HepG2 (cell line): ENCODE results near the gene WDR48. TPM values are rescaled to one million over a fixed set of nuclear protein-coding genes. Genes with fewer than 3 reads are reported as not detected.

ENCODE experiments used
- CAMTA2 ChIP-seq: sonication (generic); formaldehyde crosslinking; IDR thresholded peaks from 2 replicates; pipeline ENCODE4 v1.4.0; 2020; ENCODE audit warnings: mild to moderate bottlenecking, missing genetic modification reagents, borderline replicate concordance
- CHD2 ChIP-seq: IDR thresholded peaks from 2 replicates; pipeline ENCODE4 v1.6.1; 2011; ENCODE audit warnings: low read depth, low read length, improper control_type of control experiment
- DPF2 ChIP-seq: sonication (generic); formaldehyde crosslinking; IDR thresholded peaks from 2 replicates; pipeline ENCODE4 v1.4.0; 2020; ENCODE audit warnings: mild to moderate bottlenecking, low read depth, missing genetic modification reagents, borderline replicate concordance
- FOXM1 ChIP-seq: sonication (generic); formaldehyde crosslinking; IDR thresholded peaks from 2 replicates; pipeline ENCODE4 v1.5.0; 2020; ENCODE audit warnings: missing genetic modification reagents
- HMGA1 ChIP-seq: sonication (generic); formaldehyde crosslinking; conservative IDR thresholded peaks from 2 replicates; pipeline ENCODE4 v1.4.0; 2020; ENCODE audit warnings: missing genetic modification reagents
- HNF4A ChIP-seq: sonication (generic); formaldehyde crosslinking; IDR thresholded peaks from 2 replicates; pipeline ENCODE4 v1.4.0; 2020; ENCODE audit warnings: missing genetic modification reagents
- MEF2D ChIP-seq: sonication (generic); formaldehyde crosslinking; IDR thresholded peaks from 2 replicates; pipeline ENCODE4 v1.5.1; 2020; ENCODE audit warnings: mild to moderate bottlenecking, missing genetic modification reagents
- MTA3 ChIP-seq: sonication (generic); formaldehyde crosslinking; IDR thresholded peaks from 2 replicates; pipeline ENCODE4 v1.4.0; 2020; ENCODE audit warnings: missing genetic modification reagents
- MXD3 ChIP-seq: IDR thresholded peaks from 2 replicates; pipeline ENCODE4 v1.6.1; 2016; ENCODE audit warnings: mild to moderate bottlenecking, missing biosample characterization, missing genetic modification reagents
- MYNN ChIP-seq: sonication (generic); formaldehyde crosslinking; IDR thresholded peaks from 2 replicates; pipeline ENCODE4 v1.4.0; 2020; ENCODE audit warnings: mild to moderate bottlenecking, low read depth, missing genetic modification reagents
- NONO ChIP-seq, 2 experiments: fragments of 450-650 bp in 1 of 2; sonication (generic) in 1 of 2; formaldehyde crosslinking in 1 of 2; IDR thresholded peaks in 1 of 2; conservative IDR thresholded peaks in 1 of 2; 2 replicates each; pipeline versions ENCODE4 v1.6.1 to v1.8.0; 2017 to 2022; ENCODE audit warnings: mild to moderate bottlenecking in 1 of 2, missing genetic modification reagents in 1 of 2, moderate library complexity in 1 of 2
- NR2F1 ChIP-seq, 2 experiments: fragments of 450-650 bp in 1 of 2; formaldehyde crosslinking in 1 of 2; IDR thresholded peaks; 2 replicates each; pipeline versions ENCODE4 v1.5.0 to v1.6.1; 2016 to 2020; ENCODE audit warnings: mild to moderate bottlenecking in 1 of 2, missing compliant biosample characterization in 1 of 2, missing genetic modification reagents in 1 of 2, moderate library complexity in 1 of 2
- PHF8 ChIP-seq: sonication (generic); formaldehyde crosslinking; IDR thresholded peaks from 2 replicates; pipeline ENCODE4 v1.5.0; 2020; ENCODE audit warnings: missing genetic modification reagents
- RARG ChIP-seq: sonication (generic); formaldehyde crosslinking; IDR thresholded peaks from 2 replicates; pipeline ENCODE4 v1.4.0; 2020; ENCODE audit warnings: low read depth, mild to moderate bottlenecking, missing genetic modification reagents
- REL ChIP-seq: sonication (generic); formaldehyde crosslinking; conservative IDR thresholded peaks from 2 replicates; pipeline ENCODE4 v1.8.0; 2022; ENCODE audit warnings: mild to moderate bottlenecking, missing genetic modification reagents, moderate library complexity
- SALL1 ChIP-seq: sonication (generic); formaldehyde crosslinking; IDR thresholded peaks from 2 replicates; pipeline ENCODE4 v1.8.0; 2022; ENCODE audit warnings: mild to moderate bottlenecking, missing genetic modification reagents
- SETDB1 ChIP-seq: sonication (generic); formaldehyde crosslinking; IDR thresholded peaks from 2 replicates; pipeline ENCODE4 v1.5.1; 2020; ENCODE audit warnings: missing genetic modification reagents, mild to moderate bottlenecking, borderline replicate concordance
- SNAPC2 ChIP-seq: sonication (generic); formaldehyde crosslinking; IDR thresholded peaks from 2 replicates; pipeline ENCODE4 v1.8.1; 2022; ENCODE audit warnings: mild to moderate bottlenecking, missing genetic modification reagents
- ZNF280B ChIP-seq: sonication (generic); formaldehyde crosslinking; IDR thresholded peaks from 2 replicates; pipeline ENCODE4 v1.5.0; 2020; ENCODE audit warnings: missing genetic modification reagents, mild to moderate bottlenecking, borderline replicate concordance
- ZNF468 ChIP-seq: sonication (generic); formaldehyde crosslinking; IDR thresholded peaks from 2 replicates; pipeline ENCODE4 v1.8.0; 2022; ENCODE audit warnings: mild to moderate bottlenecking, moderate library complexity, missing genetic modification reagents
- ZNF674 ChIP-seq: sonication (generic); formaldehyde crosslinking; IDR thresholded peaks from 2 replicates; pipeline ENCODE4 v1.5.0; 2020; ENCODE audit warnings: low read depth, mild to moderate bottlenecking, missing genetic modification reagents
- ZNF766 ChIP-seq: sonication (generic); formaldehyde crosslinking; IDR thresholded peaks from 2 replicates; pipeline ENCODE4 v1.5.0; 2020; ENCODE audit warnings: missing genetic modification reagents, borderline replicate concordance
- ZNF792 ChIP-seq: IDR thresholded peaks from 2 replicates; pipeline ENCODE4 v1.6.1; 2016
- polyA plus RNA-seq, 8 experiments: library from polyadenylated mRNA; depleted of rRNA in 3 of 8; stranded (reverse) in 7 of 8; unstranded in 1 of 8; fragments of >200 nt; fragmentation: Illumina TruSeq in 4 of 8; extraction: Trizol in 4 of 8; gene quantifications; 2 replicates each; pipeline versions ENCODE4 v1.2.1 to v1.2.3, GENCODE V29; 2011 to 2016; ENCODE audit warnings: low read depth in 4 of 8, missing spikeins in 1 of 8, mixed read lengths in 1 of 8; ENCODE audit not compliant: insufficient read depth in 1 of 8
- total RNA-seq, 5 experiments: library from RNA; depleted of rRNA; stranded (reverse); fragments of >200 nt; fragmentation: Illumina TruSeq; extraction: Trizol; gene quantifications; 2 replicates each; pipeline ENCODE4 v1.2.3, GENCODE V29; 2016; ENCODE audit warnings: low read depth in 1 of 5
- TF ChIP-seq, protein P1 (sequence below): sonication (generic); formaldehyde crosslinking; IDR thresholded peaks from 2 replicates; pipeline ENCODE4 v1.4.0; 2020; ENCODE audit warnings: missing genetic modification reagents
- TF ChIP-seq, protein P2 (sequence below): sonication (generic); formaldehyde crosslinking; IDR thresholded peaks from 2 replicates; pipeline ENCODE4 v1.8.1; 2023; ENCODE audit warnings: mild to moderate bottlenecking, moderate library complexity, missing genetic modification reagents

WDR48 gene
- total and polyA plus RNA-seq, 2 of the 13 experiments (the other 11 are each of a cell fraction or from before 2014, with no cell fraction given), result 29.2 to 31.2 TPM

DNA sequence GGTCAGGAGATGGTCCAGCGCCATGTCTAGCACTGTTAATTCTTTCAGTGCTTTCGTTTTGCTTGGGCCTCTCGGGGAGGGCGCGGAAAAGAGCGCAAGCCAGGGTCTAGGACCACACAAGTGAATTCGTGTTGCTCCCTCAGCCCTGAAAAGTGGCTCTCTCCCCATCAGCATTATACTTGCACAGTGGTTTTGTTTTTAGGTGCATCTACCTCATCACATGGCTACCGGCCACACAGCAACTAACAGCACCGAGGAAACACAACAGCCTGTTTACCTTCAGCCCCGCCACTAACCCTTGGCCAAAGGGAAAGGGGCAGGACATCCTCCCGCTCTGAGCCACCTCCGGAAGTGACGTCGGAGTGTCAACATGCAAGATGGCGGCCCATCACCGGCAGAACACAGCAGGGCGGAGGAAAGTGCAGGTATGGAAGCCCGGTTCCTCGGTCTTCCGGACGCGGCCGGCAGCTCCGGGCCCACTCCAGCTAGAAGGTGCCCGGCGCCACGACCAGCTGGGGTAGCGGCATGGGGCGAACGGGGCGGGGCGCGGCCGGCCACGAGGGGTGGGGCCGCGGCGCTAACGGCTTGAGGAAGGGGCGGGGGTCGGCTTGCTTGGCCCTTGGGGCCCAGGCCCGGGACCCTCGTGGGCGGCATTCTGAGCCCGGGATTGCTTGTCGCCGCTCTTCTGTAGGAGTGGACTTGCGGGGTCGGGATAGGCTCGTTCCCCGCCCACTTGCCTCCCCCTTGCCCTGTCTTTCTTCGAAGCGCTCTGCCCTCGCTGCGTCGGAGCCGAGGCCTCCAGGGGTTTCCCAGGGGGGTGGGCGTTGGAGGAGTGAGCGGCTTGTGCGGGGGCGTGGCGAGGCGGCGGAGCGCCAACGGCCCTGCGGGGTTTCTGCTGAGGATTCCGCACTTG, at the start of gene WDR48, which contains the start of gene SCN11A (continued):
- TF ChIP-seq ZNF280B (CRISPR knock-in tag) (no peak), NR2F1 (CRISPR knock-in tag; IDR thresholded peaks at IDR 0.05) (no peak), ZNF468 (CRISPR knock-in tag) (0 out of 2 replicates have a peak, but pooled peaks have one; percentile 15), HNF4A (CRISPR knock-in tag) (peak; percentile 54), HMGA1 (CRISPR knock-in tag) (no peak), REL (CRISPR knock-in tag) (peak; percentile 93; the same call in 1 of the 2 replicates), SNAPC2 (no peak), ZNF674 (CRISPR knock-in tag) (no peak), ZNF766 (CRISPR knock-in tag) (peak; percentile 88; the same call in 1 of the 2 replicates), NONO (IDR thresholded peaks at IDR 0.05) (no peak), NONO (CRISPR knock-in tag; conservative IDR thresholded peaks at IDR 0.05) (peak; percentile 96), MYNN (no peak), MEF2D (CRISPR knock-in tag) (peak; percentile 70; the same call in 1 of the 2 replicates), PHF8 (CRISPR knock-in tag) (peak; percentile 97), CHD2 (no peak), MXD3 (0 out of 2 replicates have a peak, but pooled peaks have one; percentile 38), CAMTA2 (CRISPR knock-in tag) (no peak), RARG (no peak), ZNF792 (CRISPR knock-in tag) (peak; percentile 46; the same call in 1 of the 2 replicates), MTA3 (CRISPR knock-in tag) (no peak), SETDB1 (no peak), FOXM1 (CRISPR knock-in tag) (no peak), DPF2 (CRISPR knock-in tag) (no peak), SALL1 (CRISPR knock-in tag) (peak; percentile 85)
- TF ChIP-seq, protein P1, sequence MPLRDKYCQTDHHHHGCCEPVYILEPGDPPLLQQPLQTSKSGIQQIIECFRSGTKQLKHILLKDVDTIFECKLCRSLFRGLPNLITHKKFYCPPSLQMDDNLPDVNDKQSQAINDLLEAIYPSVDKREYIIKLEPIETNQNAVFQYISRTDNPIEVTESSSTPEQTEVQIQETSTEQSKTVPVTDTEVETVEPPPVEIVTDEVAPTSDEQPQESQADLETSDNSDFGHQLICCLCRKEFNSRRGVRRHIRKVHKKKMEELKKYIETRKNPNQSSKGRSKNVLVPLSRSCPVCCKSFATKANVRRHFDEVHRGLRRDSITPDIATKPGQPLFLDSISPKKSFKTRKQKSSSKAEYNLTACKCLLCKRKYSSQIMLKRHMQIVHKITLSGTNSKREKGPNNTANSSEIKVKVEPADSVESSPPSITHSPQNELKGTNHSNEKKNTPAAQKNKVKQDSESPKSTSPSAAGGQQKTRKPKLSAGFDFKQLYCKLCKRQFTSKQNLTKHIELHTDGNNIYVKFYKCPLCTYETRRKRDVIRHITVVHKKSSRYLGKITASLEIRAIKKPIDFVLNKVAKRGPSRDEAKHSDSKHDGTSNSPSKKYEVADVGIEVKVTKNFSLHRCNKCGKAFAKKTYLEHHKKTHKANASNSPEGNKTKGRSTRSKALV (CRISPR knock-in tag), result peak; percentile 70; the same call in 1 of the 2 replicates
- TF ChIP-seq, protein P2, sequence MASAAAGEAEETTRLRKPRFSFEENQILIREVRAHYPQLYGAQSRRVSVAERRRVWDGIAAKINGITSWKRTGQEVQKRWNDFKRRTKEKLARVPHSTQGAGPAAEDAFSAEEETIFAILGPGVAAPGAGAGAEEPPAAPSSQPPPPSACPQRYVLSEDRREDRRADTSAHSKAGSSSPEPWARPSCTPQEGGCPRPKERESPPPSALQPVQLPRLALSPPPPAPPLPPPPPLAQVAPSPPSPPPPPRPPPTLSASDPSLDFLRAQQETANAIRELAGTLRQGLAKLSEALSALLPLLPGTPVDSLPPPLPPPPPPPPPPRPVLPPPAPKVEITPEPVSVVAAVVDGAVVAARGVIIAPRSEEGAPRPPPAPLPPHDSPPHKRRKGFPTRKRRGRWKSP (CRISPR knock-in tag), result peak; percentile 80
